T-helper 1 cell treated with Interleukin-12 subunit alpha and Interleukin-12 subunit beta and Interleukin-4 antibody, amounts not matched to agents 30 μg/mL and 1 μg/mL, for 36 hours (primary cell): ENCODE results near the gene ABCG2.
"Not testable (repeated sequence)": the region's sequence is repeated elsewhere in the genome, so short reads cannot be mapped to it uniquely, and the experiment has no call there.

ENCODE experiments used
- H3K27ac Mint-ChIP-seq: one replicate; pipeline ENCODE4 v1.8.0; 2021; ENCODE audit warnings: mild to moderate bottlenecking, mixed read lengths
- H3K27me3 Mint-ChIP-seq: one replicate; pipeline ENCODE4 v1.8.0; 2021; ENCODE audit warnings: low read depth, mixed read lengths
- H3K36me3 Mint-ChIP-seq: one replicate; pipeline ENCODE4 v1.8.0; 2021; ENCODE audit warnings: low read depth, mixed read lengths
- H3K4me1 Mint-ChIP-seq: one replicate; pipeline ENCODE4 v1.8.0; 2021; ENCODE audit warnings: low read depth, mixed read lengths
- H3K4me3 Mint-ChIP-seq: one replicate; pipeline ENCODE4 v1.8.0; 2021; ENCODE audit warnings: mild to moderate bottlenecking, moderate library complexity, mixed read lengths
- H3K9me3 Mint-ChIP-seq: one replicate; pipeline ENCODE4 v1.8.0; 2021; ENCODE audit warnings: mixed read lengths

Gene ABCG2

DNA sequence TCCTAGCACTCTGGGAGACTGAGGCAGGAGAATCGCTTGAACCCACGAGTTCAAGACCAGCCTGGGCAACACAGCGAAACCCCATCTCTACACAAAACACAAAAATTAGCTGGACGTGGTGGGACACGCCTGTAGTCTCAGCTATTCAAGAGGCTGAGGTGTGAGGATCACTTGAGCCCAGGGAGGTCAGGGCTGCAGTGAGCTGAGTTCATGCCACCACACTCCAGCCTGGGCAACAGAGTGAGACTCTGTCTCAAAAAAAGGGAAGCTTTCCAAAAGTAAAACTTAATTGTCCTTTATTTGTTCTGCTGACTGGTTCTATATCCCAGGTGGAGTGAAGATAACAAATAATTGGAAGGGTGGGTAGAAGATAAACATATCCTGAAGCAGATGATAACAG is 45.6 kb downstream of the ABCG2 start:
- H3K27ac Mint-ChIP-seq: no peak overlapping the region
- no peak overlapping the region for H3K4me3 Mint-ChIP-seq
- no peaks in the 10 kb centered on the region for H3K36me3 Mint-ChIP-seq
- H3K4me1 Mint-ChIP-seq: no peaks in the 10 kb centered on the region
- H3K27me3 Mint-ChIP-seq: no peaks in the 10 kb centered on the region
- no peaks in the 10 kb centered on the region for H3K9me3 Mint-ChIP-seq

GRCh38 chr4:88110826-88111225 is 47.6 kb downstream of the ABCG2 start:
- H3K36me3 Mint-ChIP-seq: no peaks in the 10 kb centered on the region
- no peaks in the 10 kb centered on the region for H3K27me3 Mint-ChIP-seq
- H3K9me3 Mint-ChIP-seq: no peaks in the 10 kb centered on the region
- H3K4me3 Mint-ChIP-seq: no peak overlapping the region
- H3K4me1 Mint-ChIP-seq: no peaks in the 10 kb centered on the region
- H3K27ac Mint-ChIP-seq: no peak overlapping the region

DNA sequence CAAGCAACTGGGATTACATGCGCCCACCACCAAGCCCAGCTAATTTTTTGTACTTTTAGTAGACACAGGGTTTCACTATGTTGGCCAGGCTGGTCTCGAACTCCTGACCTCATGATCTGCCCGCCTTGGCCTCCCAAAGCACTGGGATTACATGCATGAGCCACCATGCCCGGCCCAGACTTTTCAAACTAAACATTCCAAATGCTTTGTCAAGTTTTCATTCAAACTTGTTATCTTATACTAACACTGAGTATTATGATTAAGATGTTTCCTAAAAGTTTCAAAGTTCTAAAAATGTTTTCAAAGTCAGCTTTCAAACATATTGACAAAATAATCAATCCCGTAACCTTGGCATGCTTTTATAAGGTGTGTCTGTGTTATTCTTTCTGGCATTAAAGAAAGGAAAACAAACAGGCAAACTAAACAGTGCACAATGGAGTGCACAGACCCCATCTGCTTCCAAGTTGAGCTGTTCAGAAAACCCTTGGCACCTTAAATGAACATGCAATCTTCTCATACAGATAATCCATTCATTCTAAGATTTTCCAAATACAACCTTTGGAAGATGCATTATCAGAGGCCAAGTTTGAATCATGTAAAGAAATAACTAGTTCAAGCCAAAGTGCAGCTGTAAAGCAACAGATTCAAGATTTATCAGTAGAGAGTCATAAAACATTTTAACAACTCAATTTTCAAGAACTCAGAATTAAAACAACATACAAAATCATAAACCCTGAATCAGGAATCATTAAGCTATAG is 49.1 kb downstream of the ABCG2 start:
- no peaks in the 10 kb centered on the region for H3K4me1 Mint-ChIP-seq
- H3K27me3 Mint-ChIP-seq: no peaks in the 10 kb centered on the region
- no peaks in the 10 kb centered on the region for H3K9me3 Mint-ChIP-seq
- H3K4me3 Mint-ChIP-seq: no peak overlapping the region
- no peak overlapping the region for H3K27ac Mint-ChIP-seq
- no peaks in the 10 kb centered on the region for H3K36me3 Mint-ChIP-seq

DNA sequence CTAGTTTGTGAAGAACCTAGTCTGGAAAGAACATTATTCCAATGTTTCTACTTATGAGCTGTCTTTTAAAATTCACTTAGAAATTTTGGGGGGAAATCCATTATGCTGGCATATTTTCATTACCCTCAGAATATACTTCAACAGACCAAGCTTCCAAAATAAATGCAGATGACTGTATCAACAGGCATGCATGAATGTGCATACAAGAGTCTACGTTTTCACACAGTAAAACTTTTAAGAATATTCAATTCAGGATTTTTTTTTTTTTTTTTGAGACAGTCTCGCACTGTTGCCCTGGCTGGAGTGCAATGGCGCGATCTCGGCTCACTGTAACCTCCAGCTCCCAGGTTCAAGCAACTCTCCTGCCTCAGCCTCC is 49.7 kb downstream of the ABCG2 start:
- no peaks in the 10 kb centered on the region for H3K9me3 Mint-ChIP-seq
- peaks cover 4% of the 10 kb centered on the region for H3K27me3 Mint-ChIP-seq

DNA sequence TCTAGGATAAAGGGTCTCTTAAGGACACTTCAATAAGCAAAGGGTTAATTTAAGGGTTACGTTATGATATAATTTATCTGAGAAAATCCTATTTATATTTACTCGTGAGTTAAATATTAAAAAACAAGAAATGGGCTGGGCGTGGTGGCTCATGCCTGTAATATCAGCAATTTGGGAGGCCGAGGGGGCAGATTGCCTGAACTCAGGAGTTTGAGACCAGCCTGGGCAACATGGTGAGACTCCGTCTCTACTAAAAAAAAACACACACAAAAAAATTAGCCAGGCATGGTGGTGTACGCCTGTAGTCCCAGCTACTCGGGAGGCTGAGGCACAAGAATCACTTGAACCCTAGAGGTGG is 50.4 kb downstream of the ABCG2 start:
- H3K4me3 Mint-ChIP-seq, H3K27ac Mint-ChIP-seq, H3K9me3 Mint-ChIP-seq, H3K4me1 Mint-ChIP-seq, H3K36me3 Mint-ChIP-seq, H3K27me3 Mint-ChIP-seq: not testable (repeated sequence)

More for the DNA sequence above, 49.7 kb downstream of the ABCG2 start:
- Mint-ChIP-seq H3K4me1 (no peaks in the 10 kb centered on the region), H3K27ac (no peak overlapping the region), H3K4me3 (no peak overlapping the region), H3K36me3 (no peaks in the 10 kb centered on the region)

- H3K27me3 Mint-ChIP-seq: peaks cover 6% of the 10 kb centered on the region
- no peaks in the 10 kb centered on the region for H3K4me1 Mint-ChIP-seq
- no peaks in the 10 kb centered on the region for H3K36me3 Mint-ChIP-seq
- H3K9me3 Mint-ChIP-seq: no peaks in the 10 kb centered on the region
- H3K4me3 Mint-ChIP-seq: no peak overlapping the region
- no peak overlapping the region for H3K27ac Mint-ChIP-seq
Measured at GRCh38 chr4:88107406-88108107, 50.9 kb downstream of the ABCG2 start.

- Mint-ChIP-seq H3K4me3 (no peak overlapping the region), H3K36me3 (no peaks in the 10 kb centered on the region)
Measured at GRCh38 chr4:88106205-88106604, 52.2 kb downstream of the ABCG2 start.

GRCh38 chr4:88104902-88105610 is 53.4 kb downstream of the ABCG2 start:
- no peaks in the 10 kb centered on the region for H3K4me1 Mint-ChIP-seq
- no peaks in the 10 kb centered on the region for H3K36me3 Mint-ChIP-seq
- no peak overlapping the region for H3K4me3 Mint-ChIP-seq
- H3K27ac Mint-ChIP-seq: no peak overlapping the region
- peaks cover 6% of the 10 kb centered on the region for H3K27me3 Mint-ChIP-seq
- no peaks in the 10 kb centered on the region for H3K9me3 Mint-ChIP-seq

More at GRCh38 chr4:88106205-88106604, 52.2 kb downstream of the ABCG2 start:
- Mint-ChIP-seq H3K27ac (no peak overlapping the region), H3K27me3 (peaks cover 6% of the 10 kb centered on the region), H3K9me3 (no peaks in the 10 kb centered on the region), H3K4me1 (no peaks in the 10 kb centered on the region)

- Mint-ChIP-seq H3K36me3 (no peaks in the 10 kb centered on the region), H3K4me3 (no peak overlapping the region), H3K4me1 (no peaks in the 10 kb centered on the region), H3K27me3 (peaks cover 6% of the 10 kb centered on the region), H3K27ac (no peak overlapping the region), H3K9me3 (no peaks in the 10 kb centered on the region)
Measured at GRCh38 chr4:88102026-88102425, 56.4 kb downstream of the ABCG2 start.

- Mint-ChIP-seq H3K36me3 (no peaks in the 10 kb centered on the region), H3K27me3 (peaks cover 6% of the 10 kb centered on the region), H3K27ac (no peak overlapping the region), H3K4me1 (no peaks in the 10 kb centered on the region), H3K9me3 (no peaks in the 10 kb centered on the region), H3K4me3 (no peak overlapping the region)
Measured at GRCh38 chr4:88101165-88101564, 57.3 kb downstream of the ABCG2 start.

GRCh38 chr4:88098993-88099752 is 59.3 kb downstream of the ABCG2 start:
- H3K4me1 Mint-ChIP-seq: no peaks in the 10 kb centered on the region
- peaks cover 12% of the 10 kb centered on the region for H3K27me3 Mint-ChIP-seq
- no peaks in the 10 kb centered on the region for H3K36me3 Mint-ChIP-seq
- H3K9me3 Mint-ChIP-seq: no peaks in the 10 kb centered on the region
- no peak overlapping the region for H3K4me3 Mint-ChIP-seq
- H3K27ac Mint-ChIP-seq: no peak overlapping the region

DNA sequence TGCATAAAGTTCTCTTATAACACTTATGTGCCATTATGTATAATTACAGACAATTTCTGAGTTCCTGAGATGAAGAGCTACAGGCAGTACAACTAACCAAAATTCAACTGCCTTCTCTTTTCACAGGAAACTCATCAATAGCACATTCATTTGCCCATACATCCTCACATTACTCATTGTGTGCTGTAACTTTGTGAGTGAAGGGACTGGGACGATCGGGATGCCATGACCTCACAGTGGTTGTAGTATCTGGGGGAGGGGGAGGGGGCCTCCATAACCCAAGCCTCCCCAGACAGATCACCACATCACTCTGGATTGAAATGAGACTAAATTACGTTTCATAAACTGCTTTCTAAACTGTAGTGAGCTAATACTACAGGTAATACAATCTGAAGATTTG is 60.7 kb downstream of the ABCG2 start:
- no peak overlapping the region for H3K4me3 Mint-ChIP-seq
- H3K4me1 Mint-ChIP-seq: no peaks in the 10 kb centered on the region
- no peaks in the 10 kb centered on the region for H3K9me3 Mint-ChIP-seq
- H3K36me3 Mint-ChIP-seq: no peaks in the 10 kb centered on the region
- H3K27ac Mint-ChIP-seq: no peak overlapping the region
- H3K27me3 Mint-ChIP-seq: peaks cover 6% of the 10 kb centered on the region

GRCh38 chr4:88097301-88097700 is 61.1 kb downstream of the ABCG2 start:
- no peak overlapping the region for H3K27ac Mint-ChIP-seq
- no peaks in the 10 kb centered on the region for H3K4me1 Mint-ChIP-seq
- H3K9me3 Mint-ChIP-seq: no peaks in the 10 kb centered on the region
- peaks cover 6% of the 10 kb centered on the region for H3K27me3 Mint-ChIP-seq
- H3K36me3 Mint-ChIP-seq: no peaks in the 10 kb centered on the region
- H3K4me3 Mint-ChIP-seq: no peak overlapping the region

DNA sequence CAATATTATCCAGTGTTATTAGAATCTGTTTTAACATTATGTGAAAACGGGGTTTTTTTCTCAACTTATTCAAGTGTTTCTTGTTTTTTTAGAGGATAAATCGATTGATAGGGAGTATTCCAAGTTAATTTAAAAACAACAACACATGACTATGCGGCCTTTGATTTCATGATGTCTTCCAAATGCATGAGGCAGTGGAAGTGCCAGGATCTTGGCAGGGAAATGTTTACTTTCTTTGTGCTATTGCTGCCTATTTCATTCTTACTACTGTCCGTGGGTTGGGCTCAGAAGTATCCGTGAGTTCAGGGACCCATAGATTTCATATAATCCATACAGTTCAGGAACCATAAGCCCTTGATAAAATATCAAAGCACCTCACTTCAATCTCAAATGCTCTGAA is 64.6 kb downstream of the ABCG2 start:
- H3K4me1 Mint-ChIP-seq: no peaks in the 10 kb centered on the region
- no peak overlapping the region for H3K27ac Mint-ChIP-seq
- peaks cover 6% of the 10 kb centered on the region for H3K27me3 Mint-ChIP-seq
- H3K36me3 Mint-ChIP-seq: no peaks in the 10 kb centered on the region
- H3K9me3 Mint-ChIP-seq: no peaks in the 10 kb centered on the region
- no peak overlapping the region for H3K4me3 Mint-ChIP-seq
